Measurements from ENCODE around the gene ABCC6. TPM values are rescaled to one million over a fixed set of nuclear protein-coding genes. Genes with fewer than 3 reads are reported as not detected.

The ABCC6 gene
- total RNA-seq, 1 donor = 0.36 TPM

GRCh38 chr16:16159662-16160061 is 63.6 kb downstream of the ABCC6 start:
- H2AFZ ChIP-seq (ENCODE audit: low read length) = no peak overlapping the region
- H3K4me2 ChIP-seq (ENCODE audit: insufficient read depth, low read length) = no peak overlapping the region

GRCh38 chr16:16158741-16159374 is 64.4 kb downstream of the ABCC6 start:
- Histone ChIP-seq H2AFZ (ENCODE audit: low read length) (no peak overlapping the region), H4K20me1 (ENCODE audit: insufficient read depth, low read length) (no peaks in the 10 kb centered on the region), H3K36me3 (ENCODE audit: insufficient read depth, low read length) (no peaks in the 10 kb centered on the region), H3K9me3 (ENCODE audit: low read depth, low read length) (peaks cover 9% of the 10 kb centered on the region), H3K4me1 (ENCODE audit: insufficient read depth, low read length) (no peaks in the 10 kb centered on the region), H3K79me2 (ENCODE audit: insufficient read depth, low read length) (no peaks in the 10 kb centered on the region), H3K27ac (ENCODE audit: low read depth, low read length) (no peak overlapping the region), H3K4me2 (ENCODE audit: insufficient read depth, low read length) (no peak overlapping the region), H3K27me3 (ENCODE audit: insufficient read depth, low read length) (peaks cover 6% of the 10 kb centered on the region), H3K4me3 (ENCODE audit: insufficient read depth, low read length) (no peak overlapping the region)
- no peak for DNase-seq (ENCODE audit: insufficient read length, low spot score, missing footprints)
- TF ChIP-seq, protein P1, sequence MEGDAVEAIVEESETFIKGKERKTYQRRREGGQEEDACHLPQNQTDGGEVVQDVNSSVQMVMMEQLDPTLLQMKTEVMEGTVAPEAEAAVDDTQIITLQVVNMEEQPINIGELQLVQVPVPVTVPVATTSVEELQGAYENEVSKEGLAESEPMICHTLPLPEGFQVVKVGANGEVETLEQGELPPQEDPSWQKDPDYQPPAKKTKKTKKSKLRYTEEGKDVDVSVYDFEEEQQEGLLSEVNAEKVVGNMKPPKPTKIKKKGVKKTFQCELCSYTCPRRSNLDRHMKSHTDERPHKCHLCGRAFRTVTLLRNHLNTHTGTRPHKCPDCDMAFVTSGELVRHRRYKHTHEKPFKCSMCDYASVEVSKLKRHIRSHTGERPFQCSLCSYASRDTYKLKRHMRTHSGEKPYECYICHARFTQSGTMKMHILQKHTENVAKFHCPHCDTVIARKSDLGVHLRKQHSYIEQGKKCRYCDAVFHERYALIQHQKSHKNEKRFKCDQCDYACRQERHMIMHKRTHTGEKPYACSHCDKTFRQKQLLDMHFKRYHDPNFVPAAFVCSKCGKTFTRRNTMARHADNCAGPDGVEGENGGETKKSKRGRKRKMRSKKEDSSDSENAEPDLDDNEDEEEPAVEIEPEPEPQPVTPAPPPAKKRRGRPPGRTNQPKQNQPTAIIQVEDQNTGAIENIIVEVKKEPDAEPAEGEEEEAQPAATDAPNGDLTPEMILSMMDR (IDR thresholded peaks at IDR 0.05; ENCODE audit: extremely low read depth, low read depth, low read length) = no peak

More at GRCh38 chr16:16159662-16160061, 63.6 kb downstream of the ABCC6 start:
- DNase-seq (ENCODE audit: insufficient read length, low spot score, missing footprints) = no peak
- no peaks in the 10 kb centered on the region for H3K4me1 ChIP-seq (ENCODE audit: insufficient read depth, low read length)
- H3K79me2 ChIP-seq (ENCODE audit: insufficient read depth, low read length) = no peaks in the 10 kb centered on the region
- no peaks in the 10 kb centered on the region for H3K36me3 ChIP-seq (ENCODE audit: insufficient read depth, low read length)
- peaks cover 6% of the 10 kb centered on the region for H3K27me3 ChIP-seq (ENCODE audit: insufficient read depth, low read length)
- H3K9me3 ChIP-seq (ENCODE audit: low read depth, low read length) = peaks cover 9% of the 10 kb centered on the region
- no peak overlapping the region for H3K4me3 ChIP-seq (ENCODE audit: insufficient read depth, low read length)
- TF ChIP-seq, protein P1 (IDR thresholded peaks at IDR 0.05; ENCODE audit: extremely low read depth, low read depth, low read length) = no peak
- no peak overlapping the region for H3K27ac ChIP-seq (ENCODE audit: low read depth, low read length)
- H4K20me1 ChIP-seq (ENCODE audit: insufficient read depth, low read length) = no peaks in the 10 kb centered on the region

DNA sequence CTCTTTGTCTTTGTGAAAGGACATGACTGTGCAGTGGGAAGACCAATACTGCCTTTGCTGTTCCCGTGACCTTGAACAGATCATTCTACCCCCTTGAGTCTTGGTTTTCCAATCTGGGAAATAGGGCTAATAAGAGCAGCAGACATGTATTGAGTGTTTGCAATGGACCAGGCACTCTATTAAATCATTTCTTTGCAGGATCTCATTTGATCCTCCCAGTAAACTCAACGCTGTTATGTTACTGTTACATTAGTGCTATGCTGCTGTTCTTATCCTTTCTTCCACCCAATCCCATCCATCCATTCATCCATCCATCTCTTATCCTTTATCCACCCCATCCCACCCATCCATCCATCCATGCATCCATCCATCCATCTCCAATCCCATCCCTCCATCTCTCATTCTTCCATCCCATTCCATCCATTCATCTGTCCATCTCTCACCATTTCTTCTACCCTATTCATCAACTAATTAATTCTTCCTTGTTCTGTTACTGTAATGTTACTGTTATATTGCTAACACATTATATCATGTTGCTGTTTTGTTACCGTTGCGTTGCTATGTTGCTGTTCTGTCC is 65.1 kb downstream of the ABCC6 start:
- DNase-seq (ENCODE audit: insufficient read length, low spot score, missing footprints) = no peak
- Histone ChIP-seq H3K79me2 (ENCODE audit: insufficient read depth, low read length) (no peaks in the 10 kb centered on the region), H3K4me1 (ENCODE audit: insufficient read depth, low read length) (no peaks in the 10 kb centered on the region), H3K4me3 (ENCODE audit: insufficient read depth, low read length) (no peak overlapping the region), H3K27ac (ENCODE audit: low read depth, low read length) (no peak overlapping the region), H4K20me1 (ENCODE audit: insufficient read depth, low read length) (no peaks in the 10 kb centered on the region), H3K36me3 (ENCODE audit: insufficient read depth, low read length) (no peaks in the 10 kb centered on the region), H2AFZ (ENCODE audit: low read length) (no peak overlapping the region), H3K9me3 (ENCODE audit: low read depth, low read length) (peaks cover 9% of the 10 kb centered on the region), H3K27me3 (ENCODE audit: insufficient read depth, low read length) (peaks cover 1% of the 10 kb centered on the region), H3K4me2 (ENCODE audit: insufficient read depth, low read length) (no peak overlapping the region)
- TF ChIP-seq, protein P1 (IDR thresholded peaks at IDR 0.05; ENCODE audit: extremely low read depth, low read depth, low read length) = no peak

DNA sequence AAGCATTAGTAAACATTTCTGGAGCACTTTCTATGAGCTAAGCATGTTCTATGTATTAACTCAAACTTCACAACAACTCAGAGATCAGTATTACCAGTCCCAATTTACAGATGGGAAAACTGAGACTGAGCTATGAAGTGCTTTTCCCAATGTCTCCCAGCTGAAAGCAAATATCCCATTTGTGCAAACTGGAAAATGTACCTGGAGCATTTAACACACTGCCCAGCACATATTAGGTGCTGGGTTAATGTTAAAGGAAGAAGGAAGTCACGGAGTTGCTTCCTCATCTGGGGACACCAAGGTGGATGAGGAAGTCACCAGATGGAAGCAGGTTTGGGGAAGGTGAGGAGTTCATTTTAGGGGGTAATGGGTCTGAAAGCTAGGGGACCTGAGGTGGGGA is 66.1 kb downstream of the ABCC6 start:
- Histone ChIP-seq H3K27me3 (ENCODE audit: insufficient read depth, low read length) (no peaks in the 10 kb centered on the region), H3K9me3 (ENCODE audit: low read depth, low read length) (peaks cover 9% of the 10 kb centered on the region), H4K20me1 (ENCODE audit: insufficient read depth, low read length) (no peaks in the 10 kb centered on the region), H3K27ac (ENCODE audit: low read depth, low read length) (no peak overlapping the region), H3K36me3 (ENCODE audit: insufficient read depth, low read length) (no peaks in the 10 kb centered on the region), H3K4me3 (ENCODE audit: insufficient read depth, low read length) (no peak overlapping the region), H2AFZ (ENCODE audit: low read length) (no peak overlapping the region), H3K4me1 (ENCODE audit: insufficient read depth, low read length) (no peaks in the 10 kb centered on the region), H3K4me2 (ENCODE audit: insufficient read depth, low read length) (no peak overlapping the region), H3K79me2 (ENCODE audit: insufficient read depth, low read length) (no peaks in the 10 kb centered on the region)
- TF ChIP-seq, protein P1 (IDR thresholded peaks at IDR 0.05; ENCODE audit: extremely low read depth, low read depth, low read length) = no peak
- DNase-seq (ENCODE audit: insufficient read length, low spot score, missing footprints) = no peak
